ENCODE data around the gene KCNJ2.

- TF ChIP-seq CTCF (IDR thresholded peaks at IDR 0.05) = no peak
- no peak for TF ChIP-seq POLR2A (IDR thresholded peaks at IDR 0.05)
These were observed 49.8 kb upstream of the KCNJ2 start for GRCh38 chr17:70119545-70119944.

Data from thyroid gland (tissue), 4 donors.